BJ (cell line): Measurements from ENCODE around the gene NPS. TPM values are rescaled to one million over a fixed set of nuclear protein-coding genes. Genes with fewer than 3 reads are reported as not detected.

Source experiments
- CTCF ChIA-PET: fragments of 350-600 bp; formaldehyde crosslinking; extraction: SDS; loops from one replicate; lab custom pipeline; 2021; ENCODE audit warnings: antibody characterized with exemption, inconsistent platforms; lab: Yijun Ruan, JAX
- POLR2A ChIA-PET: fragments of 300-600 bp; sonication (Branson Sonifier 250); formaldehyde crosslinking; extraction: SDS; loops from one replicate; lab custom pipeline; 2021; ENCODE audit warnings: antibody characterized with exemption; lab: Charles Lee
- DNase-seq: peaks from one replicate; pipeline ENCODE4 v3.0.0-alpha.2; 2011; ENCODE audit warnings: low read depth
- H3K27me3 ChIP-seq: 2 replicates; pipeline ENCODE4 v1.6.0; 2011; ENCODE audit warnings: low read length; ENCODE audit not compliant: control insufficient read depth, insufficient read depth
- H3K36me3 ChIP-seq: 2 replicates; pipeline ENCODE4 v1.5.1; 2011; ENCODE audit warnings: low read length; ENCODE audit not compliant: control insufficient read depth, insufficient read depth
- H3K4me3 ChIP-seq: 2 replicates; pipeline ENCODE4 v1.5.1; 2011; ENCODE audit warnings: low read depth, mild to moderate bottlenecking, control low read depth, low read length
- polyA plus RNA-seq: library from polyadenylated mRNA; depleted of rRNA; stranded (reverse); fragments of >200 nt; gene quantifications from 2 replicates; pipeline ENCODE4 v1.2.3, GENCODE V29; 2011
- TF ChIP-seq, protein P1 (sequence below): IDR thresholded peaks from 2 replicates; pipeline ENCODE4 v1.5.1; 2011; ENCODE audit warnings: low read depth, mild to moderate bottlenecking, control low read depth, inconsistent platforms, low read length, moderate library complexity; ENCODE audit not compliant: insufficient read depth

NPS gene
- polyA plus RNA-seq, 1 experiment = not detected

DNA sequence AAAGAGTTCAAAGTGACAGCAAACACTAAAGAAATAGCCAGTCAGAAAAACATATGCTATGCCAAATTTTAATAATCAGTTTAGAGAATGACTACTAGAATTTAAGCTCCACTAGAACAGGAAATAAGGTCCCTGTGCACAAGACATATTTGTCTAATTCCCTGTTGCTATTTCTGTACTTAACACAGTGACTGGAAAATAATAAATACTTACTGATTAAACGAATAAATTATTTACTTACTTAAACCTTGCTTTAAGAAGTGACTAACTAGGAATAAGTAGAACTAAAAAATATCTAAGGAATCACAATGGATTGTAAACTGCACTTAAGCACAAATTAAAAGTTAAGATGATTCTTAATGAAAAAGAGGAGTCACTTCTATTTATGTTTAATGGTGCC, 22.3 kb downstream of the NPS start:
- Histone ChIP-seq H3K27me3 (no peaks in the 10 kb centered on the region), H3K36me3 (no peaks in the 10 kb centered on the region), H3K4me3 (no peak overlapping the region)
- ChIA-PET CTCF (no interaction called here), POLR2A (no interaction called here)
- no peak for DNase-seq
- TF ChIP-seq, protein P1, sequence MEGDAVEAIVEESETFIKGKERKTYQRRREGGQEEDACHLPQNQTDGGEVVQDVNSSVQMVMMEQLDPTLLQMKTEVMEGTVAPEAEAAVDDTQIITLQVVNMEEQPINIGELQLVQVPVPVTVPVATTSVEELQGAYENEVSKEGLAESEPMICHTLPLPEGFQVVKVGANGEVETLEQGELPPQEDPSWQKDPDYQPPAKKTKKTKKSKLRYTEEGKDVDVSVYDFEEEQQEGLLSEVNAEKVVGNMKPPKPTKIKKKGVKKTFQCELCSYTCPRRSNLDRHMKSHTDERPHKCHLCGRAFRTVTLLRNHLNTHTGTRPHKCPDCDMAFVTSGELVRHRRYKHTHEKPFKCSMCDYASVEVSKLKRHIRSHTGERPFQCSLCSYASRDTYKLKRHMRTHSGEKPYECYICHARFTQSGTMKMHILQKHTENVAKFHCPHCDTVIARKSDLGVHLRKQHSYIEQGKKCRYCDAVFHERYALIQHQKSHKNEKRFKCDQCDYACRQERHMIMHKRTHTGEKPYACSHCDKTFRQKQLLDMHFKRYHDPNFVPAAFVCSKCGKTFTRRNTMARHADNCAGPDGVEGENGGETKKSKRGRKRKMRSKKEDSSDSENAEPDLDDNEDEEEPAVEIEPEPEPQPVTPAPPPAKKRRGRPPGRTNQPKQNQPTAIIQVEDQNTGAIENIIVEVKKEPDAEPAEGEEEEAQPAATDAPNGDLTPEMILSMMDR = no peak

DNA sequence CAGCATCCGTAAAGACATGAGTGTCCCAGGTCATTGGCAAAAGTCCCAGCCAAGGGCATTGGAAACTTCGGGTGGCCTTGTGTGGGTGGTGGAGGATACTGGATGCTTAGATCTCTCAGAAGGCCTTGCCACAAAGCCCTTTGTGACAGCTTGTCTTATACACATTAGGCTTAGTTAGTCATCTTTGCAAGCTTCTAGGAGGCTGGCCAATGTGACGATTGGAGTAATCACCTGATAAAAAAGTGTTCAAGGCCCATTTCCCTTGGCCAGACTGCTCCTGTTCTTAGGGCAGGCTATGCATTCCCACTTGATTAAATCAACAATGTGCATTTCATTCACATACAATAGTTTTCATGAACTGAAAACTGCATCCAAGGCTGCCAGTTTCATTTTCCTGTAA, 26.9 kb downstream of the NPS start:
- DNase-seq = no peak
- POLR2A ChIA-PET = no interaction called here
- TF ChIP-seq, protein P1 = no peak
- H3K27me3 ChIP-seq = no peaks in the 10 kb centered on the region
- H3K4me3 ChIP-seq = no peak overlapping the region
- CTCF ChIA-PET = no interaction called here
- H3K36me3 ChIP-seq = no peaks in the 10 kb centered on the region

DNA sequence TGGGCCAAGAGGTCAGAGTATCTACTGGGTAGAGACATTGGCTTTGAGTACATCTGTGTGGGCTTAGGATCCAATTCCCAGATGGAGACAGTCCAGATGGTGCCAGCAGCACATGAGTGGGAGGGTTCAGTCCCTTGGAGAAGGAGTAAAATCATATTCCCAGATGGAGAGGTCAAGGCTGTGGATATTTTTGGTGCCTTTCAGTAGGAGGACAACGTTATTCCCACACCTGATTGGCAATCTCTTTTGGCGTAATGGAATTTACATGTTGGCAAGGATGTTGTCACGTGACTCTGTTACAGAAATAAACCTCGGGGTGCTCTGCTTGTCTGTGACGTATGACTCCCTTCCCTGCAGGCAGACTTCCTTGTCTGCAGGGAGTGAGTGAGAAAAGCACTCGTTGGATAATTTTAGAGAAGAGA, 27.6 kb downstream of the NPS start:
- POLR2A ChIA-PET = no interaction called here
- Histone ChIP-seq H3K27me3 (no peaks in the 10 kb centered on the region), H3K4me3 (no peak overlapping the region), H3K36me3 (no peaks in the 10 kb centered on the region)
- CTCF ChIA-PET = interaction anchor here (0.5 to 0.8 kb wide), 2 partner anchors 278 to 1624 kb away, joined by 3 read pairs; no protein-coding TSS in a partner anchor
- DNase-seq = no peak
- TF ChIP-seq, protein P1 = no peak

DNA sequence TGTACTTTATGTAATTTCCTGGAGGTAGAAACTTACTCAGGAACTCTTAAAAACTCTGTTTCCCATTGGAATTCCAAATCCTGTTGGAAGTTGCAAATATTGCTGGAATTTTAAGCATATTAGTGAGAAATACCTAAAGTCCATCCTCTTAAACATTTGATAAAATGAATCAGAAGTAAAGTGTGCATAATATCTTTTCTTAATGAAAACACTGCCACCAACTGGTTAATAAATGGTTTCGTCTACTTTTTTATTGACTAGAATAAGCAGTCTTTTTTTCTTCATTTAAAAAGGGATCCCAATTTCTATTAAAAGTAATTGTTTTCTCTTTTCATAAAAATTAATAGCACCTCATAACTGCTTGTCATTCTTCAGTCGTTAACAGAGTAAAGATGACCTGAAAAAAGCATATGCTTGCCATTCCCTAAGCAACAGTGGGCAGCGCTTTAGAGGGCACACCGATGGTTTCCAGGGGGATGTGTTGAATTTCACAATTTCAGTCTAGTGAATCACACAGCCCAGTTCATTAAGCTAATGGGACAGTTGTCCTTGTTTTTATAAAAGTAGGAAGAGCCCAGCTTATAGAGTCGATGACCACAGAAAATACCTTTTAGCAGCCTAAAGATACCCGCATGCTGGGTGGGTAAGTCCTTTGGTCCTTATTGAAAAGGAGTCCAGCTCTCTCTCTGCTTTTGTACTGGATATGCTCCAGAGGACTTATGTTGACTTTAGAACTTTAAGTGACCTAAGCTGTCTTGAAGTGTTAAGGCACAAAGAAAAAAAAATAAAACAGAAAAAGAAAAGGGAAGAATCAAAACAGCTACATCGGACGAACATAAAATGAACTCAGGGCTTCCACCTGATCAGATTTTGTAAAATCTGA, 28.5 kb downstream of the NPS start:
- no peak for DNase-seq
- CTCF ChIA-PET = interaction anchor here (0.5 to 0.8 kb wide), 4 partner anchors 277 to 1625 kb away, joined by 3 read pairs; no protein-coding TSS in a partner anchor
- POLR2A ChIA-PET = no interaction called here

More for the DNA sequence above, 28.5 kb downstream of the NPS start:
- Histone ChIP-seq H3K27me3 (no peaks in the 10 kb centered on the region), H3K36me3 (no peaks in the 10 kb centered on the region), H3K4me3 (no peak overlapping the region)
- TF ChIP-seq, protein P1 = no peak
